ENCODE data around the gene PKDCC.

The PKDCC gene

GRCh38 chr2:42098571-42099437 lies 51.0 kb downstream of the PKDCC start:
- TF ChIP-seq CTCF (IDR thresholded peaks at IDR 0.05), result no peak
- no peak for TF ChIP-seq ZFX (IDR thresholded peaks at IDR 0.05; ENCODE audit: borderline replicate concordance)
- H3K27ac ChIP-seq, result no peak overlapping the region

- no peak overlapping the region for H3K27ac ChIP-seq
- no peak for TF ChIP-seq ZFX (IDR thresholded peaks at IDR 0.05; ENCODE audit: borderline replicate concordance)
These were observed 51.8 kb downstream of the PKDCC start for GRCh38 chr2:42099438-42100173.

DNA sequence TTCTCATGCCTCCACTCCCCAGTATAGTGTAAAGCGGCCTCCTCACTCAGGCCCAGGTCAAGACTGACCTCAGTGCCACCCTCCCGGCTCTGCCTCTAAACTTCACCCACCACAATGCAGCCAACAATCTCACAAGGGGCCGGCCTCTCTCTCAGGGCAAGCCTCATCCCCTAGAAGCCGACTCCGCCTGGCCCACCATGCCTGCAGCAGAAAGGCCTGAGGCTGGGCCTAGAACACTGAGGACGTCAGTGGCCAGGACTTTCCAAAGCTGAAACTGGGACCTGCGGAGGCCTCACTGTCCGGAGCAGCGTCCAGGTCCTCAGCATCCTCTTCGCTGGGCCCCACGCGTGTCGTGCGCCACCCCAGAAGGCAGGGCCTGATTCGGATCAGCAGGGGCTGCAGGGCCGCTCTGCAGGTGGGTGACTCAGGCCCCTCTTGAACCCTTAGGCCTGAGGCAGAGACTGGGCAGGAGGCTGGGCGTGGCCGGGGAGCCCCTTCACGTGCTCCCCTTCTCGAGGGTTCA lies 52.9 kb downstream of the PKDCC start:
- TF ChIP-seq ZFX (IDR thresholded peaks at IDR 0.05; ENCODE audit: borderline replicate concordance) (no peak), CTCF (IDR thresholded peaks at IDR 0.05) (no peak)
- H3K27ac ChIP-seq, result no peak overlapping the region

DNA sequence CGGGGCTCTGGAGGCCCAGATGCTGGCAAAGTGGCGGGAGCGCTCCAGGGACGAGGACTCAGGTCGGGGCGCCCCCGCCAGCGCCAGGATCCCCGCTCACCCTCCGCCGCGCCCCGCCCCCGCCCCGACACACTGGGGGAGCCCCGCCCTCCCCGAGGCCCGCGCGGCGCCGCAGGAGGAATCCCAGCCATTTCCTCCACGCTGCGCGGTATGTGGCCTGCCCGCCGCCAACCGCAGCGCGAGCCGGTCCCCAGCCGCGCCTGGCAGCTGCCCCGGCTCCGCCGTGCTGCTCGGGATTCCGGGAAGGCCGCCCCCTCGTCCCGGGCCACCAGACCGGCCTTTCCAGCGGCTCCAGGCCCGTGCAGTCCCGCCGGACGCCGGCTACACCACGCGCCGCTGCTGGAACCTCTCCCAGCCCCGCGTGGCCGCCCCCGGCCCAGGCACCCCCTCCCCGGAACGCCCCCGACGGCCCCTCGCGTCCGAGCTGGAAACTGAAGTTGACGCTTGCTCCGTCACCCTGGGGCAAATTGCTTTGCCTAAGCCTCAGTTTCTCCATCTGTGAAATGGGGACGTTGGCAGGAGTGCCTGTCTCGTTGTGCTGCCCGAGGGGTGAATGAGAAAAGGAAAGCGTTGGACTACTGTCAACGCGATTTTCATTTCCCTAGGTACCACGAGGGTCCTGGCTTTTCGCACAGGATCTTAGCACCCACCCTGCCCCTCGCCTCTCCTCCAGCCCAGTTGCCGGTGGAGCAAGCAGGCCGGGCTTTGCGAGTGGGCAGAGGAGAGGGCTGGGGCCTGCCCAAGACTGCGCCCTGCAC lies 53.6 kb downstream of the PKDCC start:
- no peak overlapping the region for H3K27ac ChIP-seq
- TF ChIP-seq CTCF (IDR thresholded peaks at IDR 0.05) (no peak), ZFX (IDR thresholded peaks at IDR 0.05; ENCODE audit: borderline replicate concordance) (no peak)

- no peak for TF ChIP-seq ZFX (IDR thresholded peaks at IDR 0.05; ENCODE audit: borderline replicate concordance)
- TF ChIP-seq CTCF (IDR thresholded peaks at IDR 0.05), result no peak
- H3K27ac ChIP-seq, result no peak overlapping the region
These were observed 54.3 kb downstream of the PKDCC start for GRCh38 chr2:42102024-42102590.

DNA sequence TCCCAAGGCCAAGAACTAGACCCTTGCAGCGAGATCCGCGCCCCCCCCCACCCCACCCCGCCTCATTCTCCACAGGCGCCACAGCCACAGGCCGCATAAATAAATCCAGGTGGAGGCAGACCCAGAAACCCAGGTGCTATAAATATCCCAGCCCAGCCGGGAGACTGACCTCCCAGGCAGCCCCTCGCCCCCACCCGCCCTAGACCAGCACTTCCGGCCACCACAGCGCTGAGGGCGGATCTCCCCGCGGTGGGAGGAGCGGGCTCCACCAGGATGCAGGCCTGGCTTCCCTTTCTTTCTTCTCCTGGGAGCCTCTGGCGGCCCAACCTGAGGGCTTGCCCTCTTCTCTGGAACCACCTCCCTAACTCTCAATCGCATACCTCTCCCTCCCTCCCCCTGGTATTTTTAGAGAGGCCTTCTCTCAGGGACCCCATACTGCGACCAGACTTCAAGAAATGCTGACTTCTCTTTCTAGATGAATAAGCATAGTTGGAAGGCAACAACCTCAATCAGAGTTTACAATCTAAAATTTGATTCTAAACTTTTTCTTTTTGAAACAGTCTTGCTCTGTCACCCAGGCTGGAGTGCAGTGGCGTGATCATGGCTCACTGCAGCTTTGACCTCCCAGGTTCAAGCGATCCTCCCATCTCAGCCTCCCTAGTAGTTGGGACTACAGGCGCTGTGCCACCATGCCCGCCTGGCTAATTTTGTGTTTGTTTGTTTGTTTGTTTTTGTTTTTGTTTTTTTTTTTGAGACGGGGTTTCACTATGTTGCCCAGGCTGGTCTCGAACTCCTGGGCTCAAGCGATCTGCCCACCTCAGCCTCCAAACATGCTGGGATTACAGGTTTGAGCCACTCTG lies 55.0 kb downstream of the PKDCC start:
- H3K27ac ChIP-seq, result no peak overlapping the region
- TF ChIP-seq CTCF (IDR thresholded peaks at IDR 0.05) (no peak), ZFX (IDR thresholded peaks at IDR 0.05; ENCODE audit: borderline replicate concordance) (no peak)
